ENCODE measurements around the gene OR13C2. TPM values are rescaled to one million over a fixed set of nuclear protein-coding genes. Genes with fewer than 3 reads are reported as not detected.

The OR13C2 gene
- total RNA-seq, 1 experiment from 2014 or later, result not detected

- no peak for DNase-seq
- no peak within 1 kb of the TSS for H3K9ac ChIP-seq (ENCODE audit: low read length)
- ChIA-PET CTCF (no interaction called here), POLR2A (ENCODE audit: unreplicated experiment) (no interaction called here)
- no peaks in the 10 kb centered on the region for H3K36me3 ChIP-seq (ENCODE audit: low read depth, low read length)
- H3K4me1 ChIP-seq (ENCODE audit: insufficient read depth, low read length), result no peaks in the 10 kb centered on the region
- intact Hi-C loops (cut with micrococcal nuclease), result no loop called here
- H3K9me3 ChIP-seq (ENCODE audit: low read length), result no peaks in the 10 kb centered on the region
- H3K4me3 ChIP-seq (ENCODE audit: low read length), result no peak within 1 kb of the TSS
- H4K20me1 ChIP-seq (ENCODE audit: low read length), result no peaks in the 10 kb centered on the region
- no peak within 1 kb of the TSS for H3K4me2 ChIP-seq (ENCODE audit: low read length)
- no peaks in the 10 kb centered on the region for H3K27me3 ChIP-seq (ENCODE audit: low read length)
- no peak within 1 kb of the TSS for H3K27ac ChIP-seq (ENCODE audit: low read length)
- H2AFZ ChIP-seq (ENCODE audit: low read length), result no peak within 1 kb of the TSS
- H3K79me2 ChIP-seq (ENCODE audit: low read length), result no peaks in the 10 kb centered on the region
- H3F3A ChIP-seq (ENCODE audit: low read length, unreplicated experiment), result no peaks in the 10 kb centered on the region
- no TSS peak for BruUV-seq (replicated peaks)
- no peaks in the 10 kb centered on the region for H3K9me2 ChIP-seq (replicated peaks; ENCODE audit: low read length)
- TF ChIP-seq EZH2 (IDR thresholded peaks at IDR 0.05; ENCODE audit: low read length, unreplicated experiment) (no peak), EZH2phosphoT487 (IDR thresholded peaks at IDR 0.05; ENCODE audit: borderline replicate concordance, low read length) (no peak)
- TF ChIP-seq, protein P1, sequence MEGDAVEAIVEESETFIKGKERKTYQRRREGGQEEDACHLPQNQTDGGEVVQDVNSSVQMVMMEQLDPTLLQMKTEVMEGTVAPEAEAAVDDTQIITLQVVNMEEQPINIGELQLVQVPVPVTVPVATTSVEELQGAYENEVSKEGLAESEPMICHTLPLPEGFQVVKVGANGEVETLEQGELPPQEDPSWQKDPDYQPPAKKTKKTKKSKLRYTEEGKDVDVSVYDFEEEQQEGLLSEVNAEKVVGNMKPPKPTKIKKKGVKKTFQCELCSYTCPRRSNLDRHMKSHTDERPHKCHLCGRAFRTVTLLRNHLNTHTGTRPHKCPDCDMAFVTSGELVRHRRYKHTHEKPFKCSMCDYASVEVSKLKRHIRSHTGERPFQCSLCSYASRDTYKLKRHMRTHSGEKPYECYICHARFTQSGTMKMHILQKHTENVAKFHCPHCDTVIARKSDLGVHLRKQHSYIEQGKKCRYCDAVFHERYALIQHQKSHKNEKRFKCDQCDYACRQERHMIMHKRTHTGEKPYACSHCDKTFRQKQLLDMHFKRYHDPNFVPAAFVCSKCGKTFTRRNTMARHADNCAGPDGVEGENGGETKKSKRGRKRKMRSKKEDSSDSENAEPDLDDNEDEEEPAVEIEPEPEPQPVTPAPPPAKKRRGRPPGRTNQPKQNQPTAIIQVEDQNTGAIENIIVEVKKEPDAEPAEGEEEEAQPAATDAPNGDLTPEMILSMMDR (conservative IDR thresholded peaks at IDR 0.05; ENCODE audit: low read depth, low read length), result no peak
- ATAC-seq, result no peak
Measured at GRCh38 chr9:104618104-104618503, 12.7 kb upstream of the OR13C2 start, which contains the start of gene OR13C9. Gene OR13C9, minus strand, starts transcription at chr9:104618204. Its CDS starts 0 bp downstream, at chr9:104618204.

GRCh38 chr9:104617418-104617817 lies 12.0 kb upstream of the OR13C2 start:
- CTCF ChIA-PET, result no interaction called here
- BruUV-seq (replicated peaks), result no TSS peak

DNA sequence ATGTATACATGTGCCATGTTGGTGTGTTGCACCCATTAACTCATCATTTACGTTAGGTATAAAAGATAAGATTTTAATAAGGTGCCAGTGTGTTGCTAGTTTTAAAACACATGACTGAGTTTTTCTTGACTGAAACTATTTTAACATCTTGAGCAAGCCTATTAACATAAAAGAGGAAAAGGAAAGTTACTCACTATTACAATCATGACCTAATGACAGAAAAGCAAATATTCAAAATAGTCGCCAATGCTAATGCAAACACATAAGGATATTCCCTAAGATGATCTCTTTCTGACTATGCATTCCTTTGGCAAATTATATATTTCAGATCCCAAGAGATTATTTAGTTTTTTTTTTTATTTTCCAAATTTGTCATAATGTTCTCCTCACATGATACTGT lies 5.8 kb upstream of the OR13C2 start:
- no peaks in the 10 kb centered on the region for H3K27me3 ChIP-seq (ENCODE audit: low read length)
- peak; percentile 82 for ATAC-seq
- ChIA-PET CTCF (no interaction called here), POLR2A (ENCODE audit: unreplicated experiment) (no interaction called here)
- no peaks in the 10 kb centered on the region for H3K9me2 ChIP-seq (replicated peaks; ENCODE audit: low read length)
- H3F3A ChIP-seq (ENCODE audit: low read length, unreplicated experiment), result no peaks in the 10 kb centered on the region
- 0 out of 2 replicates have a peak, but pooled peaks cover 6% of the 10 kb centered on the region for H3K4me1 ChIP-seq (ENCODE audit: insufficient read depth, low read length)
- H3K79me2 ChIP-seq (ENCODE audit: low read length), result no peaks in the 10 kb centered on the region
- intact Hi-C loops (cut with micrococcal nuclease), result no loop called here
- peak; percentile 31 for DNase-seq
- no peaks in the 10 kb centered on the region for H4K20me1 ChIP-seq (ENCODE audit: low read length)
- H3K36me3 ChIP-seq (ENCODE audit: low read depth, low read length), result no peaks in the 10 kb centered on the region
- no peaks in the 10 kb centered on the region for H3K9me3 ChIP-seq (ENCODE audit: low read length)
- H2AFZ ChIP-seq (ENCODE audit: low read length), result no peak overlapping the region
- no peak overlapping the region for H3K4me2 ChIP-seq (ENCODE audit: low read length)
- H3K9ac ChIP-seq (ENCODE audit: low read length), result no peak overlapping the region
- no TSS peak for BruUV-seq (replicated peaks)
- no peak overlapping the region for H3K27ac ChIP-seq (ENCODE audit: low read length)
- no peak for TF ChIP-seq EZH2 (IDR thresholded peaks at IDR 0.05; ENCODE audit: low read length, unreplicated experiment)
- TF ChIP-seq EZH2phosphoT487 (IDR thresholded peaks at IDR 0.05; ENCODE audit: borderline replicate concordance, low read length), result no peak
- TF ChIP-seq, protein P1 (conservative IDR thresholded peaks at IDR 0.05; ENCODE audit: low read depth, low read length), result no peak
- H3K4me3 ChIP-seq (ENCODE audit: low read length), result no peak overlapping the region

More at GRCh38 chr9:104617418-104617817, 12.0 kb upstream of the OR13C2 start:
- ATAC-seq (no peak), DNase-seq (no peak)
- intact Hi-C loops (cut with micrococcal nuclease), result no loop called here
- Histone ChIP-seq H3K4me1 (ENCODE audit: insufficient read depth, low read length) (no peaks in the 10 kb centered on the region), H3F3A (ENCODE audit: low read length, unreplicated experiment) (no peaks in the 10 kb centered on the region), H3K9me2 (replicated peaks; ENCODE audit: low read length) (no peaks in the 10 kb centered on the region), H3K9me3 (ENCODE audit: low read length) (no peaks in the 10 kb centered on the region), H3K79me2 (ENCODE audit: low read length) (no peaks in the 10 kb centered on the region), H3K36me3 (ENCODE audit: low read depth, low read length) (no peaks in the 10 kb centered on the region), H3K4me2 (ENCODE audit: low read length) (no peak overlapping the region), H3K4me3 (ENCODE audit: low read length) (no peak overlapping the region), H3K27me3 (ENCODE audit: low read length) (no peaks in the 10 kb centered on the region), H3K9ac (ENCODE audit: low read length) (no peak overlapping the region), H4K20me1 (ENCODE audit: low read length) (no peaks in the 10 kb centered on the region), H3K27ac (ENCODE audit: low read length) (no peak overlapping the region), H2AFZ (ENCODE audit: low read length) (no peak overlapping the region)
- TF ChIP-seq EZH2phosphoT487 (IDR thresholded peaks at IDR 0.05; ENCODE audit: borderline replicate concordance, low read length) (no peak), EZH2 (IDR thresholded peaks at IDR 0.05; ENCODE audit: low read length, unreplicated experiment) (no peak)
- TF ChIP-seq, protein P1 (conservative IDR thresholded peaks at IDR 0.05; ENCODE audit: low read depth, low read length), result no peak
- POLR2A ChIA-PET (ENCODE audit: unreplicated experiment), result no interaction called here

Measured in PC-3 (cell line).